Measurements from ENCODE around the gene GPHN. TPM values are rescaled to one million over a fixed set of nuclear protein-coding genes. Genes with fewer than 3 reads are reported as not detected.

The GPHN gene
- total and polyA plus RNA-seq, 2 of the 8 experiments (the other 6 are each of a cell fraction or from before 2014, with no cell fraction given), result 6.0 to 16.0 TPM

DNA sequence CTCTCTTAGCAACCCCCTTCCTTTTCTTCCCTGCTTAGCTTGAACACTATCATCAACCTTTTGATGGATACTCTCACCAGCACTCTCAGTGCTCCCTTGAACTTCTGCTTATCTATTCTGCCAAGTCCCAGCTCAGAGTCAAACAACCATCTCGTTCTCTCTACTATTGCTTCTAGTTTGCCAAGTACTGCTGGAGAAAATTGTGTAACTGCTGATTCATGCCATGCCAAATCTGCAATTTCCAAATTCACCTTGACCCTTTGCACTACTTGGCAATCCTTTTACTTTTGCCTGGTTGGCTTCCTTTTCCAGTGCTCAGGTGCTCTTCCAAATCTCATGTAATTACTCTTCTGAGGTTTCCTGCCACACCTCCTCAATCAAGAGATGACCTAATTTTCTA, 24.6 kb upstream of the GPHN start:
- no peak overlapping the region for H2AK5ac ChIP-seq (ENCODE audit: low read depth, low read length)
- H3K79me1 ChIP-seq (ENCODE audit: low read depth, low read length), result no peaks in the 10 kb centered on the region
- no peak overlapping the region for H3K14ac ChIP-seq (ENCODE audit: insufficient read length)
- H4K8ac ChIP-seq (ENCODE audit: extremely low read depth, insufficient read depth, low read length), result no peak overlapping the region
- no peak overlapping the region for H2BK5ac ChIP-seq (ENCODE audit: low read depth, low read length)
- no peaks in the 10 kb centered on the region for H3K79me2 ChIP-seq (ENCODE audit: control insufficient read depth in 1 of 2, insufficient read depth in 2 of 2, low read length in 2 of 2)
- no peak overlapping the region for H3K27ac ChIP-seq (ENCODE audit: low read depth, low read length)
- H3K27me3 ChIP-seq (replicated peaks in 1 of 4; ENCODE audit: control insufficient read depth in 3 of 4, extremely low read depth in 1 of 4, insufficient read depth in 3 of 4, low read length in 3 of 4), result no peaks in the 10 kb centered on the region
- no peak overlapping the region for H2BK15ac ChIP-seq (ENCODE audit: low read length)
- no peak overlapping the region for H2BK120ac ChIP-seq (replicated peaks; ENCODE audit: low read depth, low read length)
- H3K9ac ChIP-seq (replicated peaks in 1 of 4; ENCODE audit: extremely low read depth in 1 of 4, low read depth in 3 of 4, low read length in 3 of 4), result no peak overlapping the region
- DNase-seq (ENCODE audit: low read depth in 1 of 2, low spot score in 2 of 2) (no peak), FAIRE-seq (no peak)
- no peak overlapping the region for H3K56ac ChIP-seq (replicated peaks; ENCODE audit: insufficient read length, low read depth, low read length)
- H2BK12ac ChIP-seq (ENCODE audit: low read depth, low read length), result no peak overlapping the region
- no peak overlapping the region for H3K23ac ChIP-seq (ENCODE audit: insufficient read length)
- no peaks in the 10 kb centered on the region for H3K36me3 ChIP-seq (ENCODE audit: control insufficient read depth in 2 of 4, insufficient read depth in 4 of 4, low read length in 3 of 4)
- H2BK20ac ChIP-seq (ENCODE audit: low read length), result no peak overlapping the region
- ChIA-PET CTCF (ENCODE audit: partially characterized antibody) (interaction anchor here (1.0 kb wide), 1 partner anchor 12 kb away, joined by 4 read pairs; no protein-coding TSS in a partner anchor), POLR2A (ENCODE audit: partially characterized antibody) (interaction anchor here (1.2 kb wide), 1 partner anchor 9 kb away, joined by 3 read pairs; no protein-coding TSS in a partner anchor)
- no peak overlapping the region for H4K5ac ChIP-seq (ENCODE audit: insufficient read length, low read depth, low read length)
- H3K23me2 ChIP-seq (ENCODE audit: low read depth, low read length), result no peaks in the 10 kb centered on the region
- no peak overlapping the region for H3K4me2 ChIP-seq (ENCODE audit: insufficient read depth in 1 of 2, low read depth in 2 of 2, low read length in 2 of 2)
- H3K4me3 ChIP-seq (ENCODE audit: extremely low read depth in 1 of 4, insufficient read depth in 2 of 4, low read depth in 3 of 4, low read length in 4 of 4), result no peak overlapping the region
- H3K4me1 ChIP-seq (replicated peaks in 1 of 4; ENCODE audit: control insufficient read depth in 3 of 4, insufficient read depth in 4 of 4, low read length in 3 of 4), result no peaks in the 10 kb centered on the region
- no peak overlapping the region for H4K91ac ChIP-seq (replicated peaks; ENCODE audit: insufficient read length, low read length)
- no peak overlapping the region for H2AFZ ChIP-seq (ENCODE audit: low read length)
- no peak overlapping the region for H3K18ac ChIP-seq (ENCODE audit: extremely low read depth, low read length)
- no peak overlapping the region for H3K4ac ChIP-seq (replicated peaks; ENCODE audit: insufficient read length, low read depth, low read length)
- no peaks in the 10 kb centered on the region for H4K20me1 ChIP-seq (replicated peaks in 1 of 2; ENCODE audit: control insufficient read depth in 1 of 2, insufficient read depth in 2 of 2, low read length in 2 of 2)
- H3K9me3 ChIP-seq (ENCODE audit: insufficient read depth in 2 of 2, low read depth in 1 of 2, low read length in 1 of 2), result no peaks in the 10 kb centered on the region
- WGBS, 2 experiments (ENCODE audit: extremely low coverage in 1 of 2, insufficient coverage in 1 of 2, insufficient read length in 1 of 2, insufficient replicate concordance in 2 of 2, low coverage in 1 of 2, low lambda C conversion rate in 2 of 2, missing lambda C conversion rate in 1 of 2), result 79% methylated on average over 1 of the region's 1 CpG; no CpG with 5 or more reads in 1 of the 2 experiments
- no peak for TF ChIP-seq SP4 (IDR thresholded peaks at IDR 0.05; ENCODE audit: low read length)
- TF ChIP-seq CTBP2 (IDR thresholded peaks at IDR 0.05; ENCODE audit: borderline replicate concordance, insufficient read depth, insufficient read length, low read length), result no peak
- TF ChIP-seq CBX8 (IDR thresholded peaks at IDR 0.05; ENCODE audit: borderline replicate concordance, low read depth, low read length), result no peak
- no peak for TF ChIP-seq SUZ12 (IDR thresholded peaks at IDR 0.05; ENCODE audit: low read length)
- TF ChIP-seq TCF12 (IDR thresholded peaks at IDR 0.05; ENCODE audit: low read depth, low read length), result no peak
- TF ChIP-seq SIX5 (IDR thresholded peaks at IDR 0.05; ENCODE audit: low read depth, low read length), result no peak
- no peak for TF ChIP-seq KDM1A (IDR thresholded peaks at IDR 0.05; ENCODE audit: borderline replicate concordance, low read length)
- no peak for TF ChIP-seq RFX5 (IDR thresholded peaks at IDR 0.05; ENCODE audit: borderline replicate concordance, low read depth, low read length)
- no peak for TF ChIP-seq BACH1 (IDR thresholded peaks at IDR 0.05; ENCODE audit: low read length)

Data from H1 (cell line).